Calu3 (cell line): ENCODE data around the gene CIDEB. TPM values are rescaled to one million over a fixed set of nuclear protein-coding genes. Genes with fewer than 3 reads are reported as not detected.

Experiments used
- BruUV-seq: library from RNA; stranded (reverse); fragments of 400-500 nt; replicated peaks from 2 replicates; lab custom pipeline; 2021; lab: Mats Ljungman, UMichigan
- CTCF ChIA-PET: fragments of 300-600 bp; sonication (Branson Sonifier 250); formaldehyde crosslinking; loops from one replicate; lab custom pipeline; 2022; ENCODE audit warnings: antibody characterized with exemption; lab: Charles Lee
- DNase-seq: peaks from one replicate; pipeline ENCODE4 v3.0.0; 2022
- H3K27ac Mint-ChIP-seq: one replicate; pipeline ENCODE4 v1.8.0; 2022; ENCODE audit warnings: mixed read lengths; ENCODE audit not compliant: unreplicated experiment
- H3K27me3 Mint-ChIP-seq: one replicate; pipeline ENCODE4 v1.8.0; 2022; ENCODE audit warnings: mixed read lengths; ENCODE audit not compliant: unreplicated experiment
- H3K36me3 Mint-ChIP-seq: one replicate; pipeline ENCODE4 v1.8.0; 2022; ENCODE audit warnings: mild to moderate bottlenecking, moderate library complexity, mixed read lengths; ENCODE audit not compliant: insufficient read depth, unreplicated experiment
- H3K4me1 Mint-ChIP-seq: one replicate; pipeline ENCODE4 v1.8.0; 2022; ENCODE audit warnings: mild to moderate bottlenecking, low read depth, mixed read lengths; ENCODE audit not compliant: unreplicated experiment
- H3K4me3 Mint-ChIP-seq: one replicate; pipeline ENCODE4 v1.8.0; 2022; ENCODE audit warnings: mild to moderate bottlenecking, low read depth, moderate library complexity, mixed read lengths; ENCODE audit not compliant: unreplicated experiment
- H3K9me3 Mint-ChIP-seq: one replicate; pipeline ENCODE4 v1.8.0; 2022; ENCODE audit warnings: low read depth, mixed read lengths; ENCODE audit not compliant: unreplicated experiment
- CTCF ChIP-seq: fragments of 200-600 bp; IDR thresholded peaks from one replicate; pipeline ENCODE4 v1.8.0; 2022; ENCODE audit warnings: antibody characterized with exemption; ENCODE audit not compliant: unreplicated experiment
- intact Hi-C: fragments of 100-400 bp; cut with micrococcal nuclease; formaldehyde crosslinking; loops from one replicate; pipeline ENCODE4 v1.10.0; 2022; ENCODE audit not compliant: unreplicated experiment
- total RNA-seq: library from RNA; stranded (reverse); gene quantifications from 2 replicates; pipeline ENCODE4 v1.2.3, GENCODE V29; 2022

Gene CIDEB
- total RNA-seq, 1 experiment from 2014 or later: not detected

GRCh38 chr14:24273422-24273998 is 34.3 kb downstream of the CIDEB start:
- H3K4me3 Mint-ChIP-seq: no peak overlapping the region
- H3K36me3 Mint-ChIP-seq: peaks cover 26% of the 10 kb centered on the region
- TF ChIP-seq CTCF: no peak
- H3K27ac Mint-ChIP-seq: peak overlapping the region; percentile 56
- no TSS peak for BruUV-seq
- no peak for DNase-seq
- peaks cover 38% of the 10 kb centered on the region for H3K4me1 Mint-ChIP-seq
- no peaks in the 10 kb centered on the region for H3K27me3 Mint-ChIP-seq
- H3K9me3 Mint-ChIP-seq: no peaks in the 10 kb centered on the region
- intact Hi-C loops: no loop called here
- CTCF ChIA-PET: interaction anchor here (1.7 kb wide), 1 partner anchor 24 kb away, joined by 9 read pairs; no protein-coding TSS in a partner anchor

- Mint-ChIP-seq H3K36me3 (peaks cover 26% of the 10 kb centered on the region), H3K9me3 (no peaks in the 10 kb centered on the region), H3K4me1 (peaks cover 32% of the 10 kb centered on the region), H3K27me3 (no peaks in the 10 kb centered on the region), H3K27ac (peak overlapping the region; percentile 65), H3K4me3 (peak overlapping the region; percentile 67)
- DNase-seq: no peak
- TF ChIP-seq CTCF: no peak
- BruUV-seq: no TSS peak
- intact Hi-C loops: no loop called here
- CTCF ChIA-PET: no interaction called here
Measured at GRCh38 chr14:24272467-24272866, 35.3 kb downstream of the CIDEB start.

GRCh38 chr14:24271834-24272263 is 35.9 kb downstream of the CIDEB start:
- Mint-ChIP-seq H3K36me3 (peaks cover 31% of the 10 kb centered on the region), H3K27ac (peak overlapping the region; percentile 65), H3K9me3 (no peaks in the 10 kb centered on the region), H3K4me3 (peak overlapping the region; percentile 67), H3K4me1 (peaks cover 32% of the 10 kb centered on the region), H3K27me3 (no peaks in the 10 kb centered on the region)
- DNase-seq: no peak
- CTCF ChIA-PET: interaction anchor here (1.0 to 1.7 kb wide), 6 partner anchors 8 to 56 kb away, joined by 3 to 9 read pairs (median 5); partner anchors contain the start of genes DHRS1, MDP1, NOP9 and TINF2
- no peak for TF ChIP-seq CTCF
- intact Hi-C loops: loop anchor here (2.0 kb wide), 1 partner anchor 29 kb away; the partner anchor contains the start of gene TINF2
- TSS peak; percentile 58 for BruUV-seq

GRCh38 chr14:24271134-24271833 is 36.5 kb downstream of the CIDEB start, which contains the start of gene RABGGTA:
Gene RABGGTA, minus strand, starts transcription at chr14:24271597. Its CDS starts 482 bp downstream, at chr14:24271115.
- no peaks in the 10 kb centered on the region for H3K9me3 Mint-ChIP-seq
- peaks cover 32% of the 10 kb centered on the region for H3K4me1 Mint-ChIP-seq
- peak; percentile 35 for TF ChIP-seq CTCF
- intact Hi-C loops: loop anchor here (2.0 kb wide), 1 partner anchor 28 kb away; the partner anchor contains the start of gene TINF2
- TSS peak; percentile 63 for BruUV-seq
- H3K27me3 Mint-ChIP-seq: no peaks in the 10 kb centered on the region
- peak within 1 kb of the TSS; percentile 65 for H3K27ac Mint-ChIP-seq
- CTCF ChIA-PET: interaction anchor here (1.0 to 1.7 kb wide), 7 partner anchors 8 to 55 kb away, joined by 3 to 9 read pairs (median 5); partner anchors contain the start of genes CIDEB, DHRS1, MDP1 and NOP9
- peak; percentile 90 for DNase-seq
- H3K4me3 Mint-ChIP-seq: peak within 1 kb of the TSS; percentile 67
- H3K36me3 Mint-ChIP-seq: peaks cover 33% of the 10 kb centered on the region
